GM12801 (cell line): ENCODE data around the gene NTM.

Source experiments
- TF ChIP-seq, protein P1 (sequence below): IDR thresholded peaks from one replicate; pipeline ENCODE4 v1.5.1; 2011; ENCODE audit warnings: control low read depth; ENCODE audit not compliant: insufficient read length; ENCODE audit errors: extremely low read depth

The NTM gene

DNA sequence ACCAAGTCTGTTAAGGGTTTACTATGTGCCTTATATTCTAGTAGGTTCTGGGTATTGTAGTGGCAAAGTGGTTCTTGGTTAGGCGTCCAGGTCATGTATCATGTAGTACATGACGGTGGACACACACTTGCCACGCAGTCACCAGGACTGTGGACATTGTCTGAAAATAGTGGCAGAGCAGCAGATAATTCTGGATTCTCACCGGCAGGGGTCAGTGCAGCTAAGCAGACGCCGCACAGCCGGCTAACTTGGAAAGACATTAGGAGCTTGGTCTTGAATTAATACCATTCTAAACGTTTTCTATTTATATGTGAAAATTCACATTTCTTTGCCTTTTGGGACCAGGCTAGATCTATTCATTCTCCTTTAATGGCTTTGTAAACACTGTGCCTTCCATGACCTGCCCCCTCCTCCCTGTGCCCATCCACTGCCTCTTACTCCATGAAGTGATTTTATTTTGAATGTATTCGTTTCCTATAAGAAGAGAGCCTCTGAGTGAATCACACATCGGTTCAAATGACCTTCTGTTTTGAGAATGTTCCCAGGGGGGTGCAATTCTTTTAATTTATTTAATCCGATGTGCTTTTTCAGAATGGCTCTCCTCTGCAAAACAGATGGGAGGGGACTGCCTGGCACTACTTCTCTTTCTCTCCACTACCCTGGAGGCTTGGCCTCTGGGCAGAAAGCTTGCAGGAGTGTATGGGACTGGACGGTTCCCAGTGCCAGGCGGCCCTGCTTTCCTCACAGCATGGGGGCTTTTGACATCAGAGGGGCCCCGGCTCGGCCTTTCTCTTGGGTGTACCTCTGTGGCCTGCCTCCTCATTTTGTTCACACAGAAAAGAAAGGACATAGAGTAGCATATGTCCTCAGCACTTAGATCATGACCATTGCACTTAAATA lies 378.0 kb downstream of the NTM start:
- TF ChIP-seq, protein P1, sequence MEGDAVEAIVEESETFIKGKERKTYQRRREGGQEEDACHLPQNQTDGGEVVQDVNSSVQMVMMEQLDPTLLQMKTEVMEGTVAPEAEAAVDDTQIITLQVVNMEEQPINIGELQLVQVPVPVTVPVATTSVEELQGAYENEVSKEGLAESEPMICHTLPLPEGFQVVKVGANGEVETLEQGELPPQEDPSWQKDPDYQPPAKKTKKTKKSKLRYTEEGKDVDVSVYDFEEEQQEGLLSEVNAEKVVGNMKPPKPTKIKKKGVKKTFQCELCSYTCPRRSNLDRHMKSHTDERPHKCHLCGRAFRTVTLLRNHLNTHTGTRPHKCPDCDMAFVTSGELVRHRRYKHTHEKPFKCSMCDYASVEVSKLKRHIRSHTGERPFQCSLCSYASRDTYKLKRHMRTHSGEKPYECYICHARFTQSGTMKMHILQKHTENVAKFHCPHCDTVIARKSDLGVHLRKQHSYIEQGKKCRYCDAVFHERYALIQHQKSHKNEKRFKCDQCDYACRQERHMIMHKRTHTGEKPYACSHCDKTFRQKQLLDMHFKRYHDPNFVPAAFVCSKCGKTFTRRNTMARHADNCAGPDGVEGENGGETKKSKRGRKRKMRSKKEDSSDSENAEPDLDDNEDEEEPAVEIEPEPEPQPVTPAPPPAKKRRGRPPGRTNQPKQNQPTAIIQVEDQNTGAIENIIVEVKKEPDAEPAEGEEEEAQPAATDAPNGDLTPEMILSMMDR = no peak

DNA sequence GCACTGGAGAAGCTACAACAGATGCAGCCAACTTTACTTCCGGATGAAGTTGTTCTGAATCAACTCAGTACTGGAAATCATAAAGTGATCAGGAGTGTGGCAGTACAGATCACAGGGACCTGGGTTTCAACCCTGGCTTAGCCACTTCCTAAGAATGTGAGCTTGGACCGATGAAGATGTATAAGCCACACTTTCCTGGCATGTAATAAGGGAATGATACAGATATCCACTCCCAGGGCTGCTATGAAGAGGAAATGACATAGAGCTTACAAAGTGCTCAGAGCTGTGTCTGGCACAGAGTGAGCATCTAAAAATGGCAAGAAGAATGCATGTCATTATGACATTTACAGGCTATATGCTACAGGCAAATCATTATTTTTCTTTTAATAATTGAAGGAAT lies 378.7 kb downstream of the NTM start:
- TF ChIP-seq, protein P1 = no peak

DNA sequence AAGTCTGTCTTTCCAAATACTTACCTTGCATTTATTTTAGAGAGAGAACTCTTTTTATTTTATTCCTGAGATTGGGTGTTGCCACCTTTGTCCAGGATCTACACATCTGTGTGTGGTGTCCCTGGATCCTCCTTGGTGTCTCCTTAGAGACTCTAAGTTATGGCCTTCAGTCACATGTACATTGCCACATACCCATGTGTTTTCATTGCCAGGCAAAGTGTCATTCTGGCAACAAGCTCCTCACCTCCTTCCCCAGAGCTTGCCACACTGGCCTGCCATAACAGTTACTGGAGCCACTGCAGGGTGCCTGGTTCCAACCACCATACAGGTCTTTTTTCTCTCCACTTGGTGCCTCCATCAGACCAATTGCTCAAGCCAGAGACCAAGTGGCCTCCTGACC lies 379.7 kb downstream of the NTM start:
- TF ChIP-seq, protein P1 = no peak

DNA sequence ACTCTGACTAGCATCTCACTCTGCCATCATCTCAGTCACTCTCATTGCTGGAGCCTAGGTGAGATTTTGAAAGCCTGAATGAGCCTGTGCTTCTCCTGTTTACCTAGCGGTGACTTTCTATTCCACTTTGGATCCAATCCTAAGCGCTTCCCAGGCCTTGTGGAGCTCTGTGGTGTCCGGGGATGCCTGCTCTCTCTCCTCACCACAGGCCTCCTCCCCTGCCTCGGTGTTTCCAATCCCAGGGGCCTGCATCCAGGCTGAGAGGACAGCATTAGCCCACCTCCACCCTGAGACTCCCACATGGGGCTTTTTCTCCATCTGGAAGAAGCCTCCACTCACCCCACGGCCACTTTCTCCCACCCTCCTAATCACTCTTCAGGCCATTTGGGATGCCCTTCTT lies 380.3 kb downstream of the NTM start:
- TF ChIP-seq, protein P1 = no peak

DNA sequence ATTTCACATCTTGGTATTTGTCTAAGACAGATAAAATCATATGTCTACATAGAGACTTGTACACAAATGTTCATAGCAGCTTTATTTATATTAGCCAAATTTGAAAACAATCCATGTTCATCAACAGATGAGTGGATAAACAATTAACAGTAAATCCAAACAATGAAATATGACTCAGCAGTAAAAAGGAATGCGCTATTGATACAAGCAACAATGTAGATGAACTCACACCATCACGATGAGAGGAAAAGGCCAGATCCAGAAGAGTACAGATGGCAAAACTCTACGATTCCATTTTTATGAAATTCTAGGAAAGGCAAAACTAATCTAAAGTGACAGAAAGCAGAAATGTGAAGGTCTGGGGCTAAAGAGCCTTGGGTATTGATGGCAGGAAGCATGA lies 384.3 kb downstream of the NTM start:
- TF ChIP-seq, protein P1 = no peak

DNA sequence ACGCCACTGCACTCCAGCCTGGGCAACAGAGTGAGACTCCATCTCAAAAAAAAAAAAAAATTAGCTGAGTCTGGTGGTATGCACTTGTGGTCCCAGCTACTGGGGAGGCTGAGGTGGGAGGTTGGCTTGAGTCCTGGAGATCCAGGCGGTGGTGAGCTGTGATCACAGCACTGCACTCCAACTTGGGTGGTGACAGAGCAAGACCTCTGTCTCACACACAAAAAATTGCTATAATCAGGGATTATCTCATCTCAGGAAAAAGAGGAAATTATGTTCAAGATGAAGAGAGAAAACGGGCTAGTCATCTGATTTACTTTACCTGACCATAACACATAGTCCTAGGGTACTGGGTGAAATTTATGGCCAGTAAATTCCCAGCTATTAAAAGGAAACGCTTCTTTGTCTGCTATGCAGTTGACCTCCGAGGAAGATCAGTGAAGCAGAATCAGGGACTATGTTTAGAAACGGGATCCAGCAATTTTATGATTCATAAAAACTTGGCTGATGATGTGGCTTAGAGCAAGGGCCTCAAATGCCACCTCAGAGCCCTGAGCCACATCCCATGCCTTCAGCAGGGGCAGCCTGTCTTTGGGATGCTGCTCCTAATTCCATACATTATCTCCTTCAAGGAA lies 386.2 kb downstream of the NTM start:
- TF ChIP-seq, protein P1 = no peak

DNA sequence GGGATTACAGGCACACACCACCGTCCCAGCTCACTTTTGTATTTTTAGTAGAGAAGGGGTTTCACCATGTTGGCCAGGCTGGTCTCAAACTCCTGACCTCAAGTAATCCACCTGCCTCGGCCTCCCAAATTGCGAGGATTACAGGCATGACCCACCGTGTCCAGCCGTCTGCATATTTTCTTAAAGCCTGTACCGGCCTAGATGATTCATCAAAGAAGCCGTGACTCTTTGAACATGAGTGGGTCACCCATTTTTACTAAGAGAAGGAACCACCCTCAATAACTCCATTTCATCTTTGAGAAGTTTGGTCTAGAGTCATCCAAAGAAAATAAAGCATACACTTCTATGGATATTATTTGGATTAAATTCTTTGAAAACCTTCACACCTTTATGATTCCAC lies 388.3 kb downstream of the NTM start:
- TF ChIP-seq, protein P1 = no peak
